ENCODE results near the gene ASCC1.

Gene ASCC1, protein sequence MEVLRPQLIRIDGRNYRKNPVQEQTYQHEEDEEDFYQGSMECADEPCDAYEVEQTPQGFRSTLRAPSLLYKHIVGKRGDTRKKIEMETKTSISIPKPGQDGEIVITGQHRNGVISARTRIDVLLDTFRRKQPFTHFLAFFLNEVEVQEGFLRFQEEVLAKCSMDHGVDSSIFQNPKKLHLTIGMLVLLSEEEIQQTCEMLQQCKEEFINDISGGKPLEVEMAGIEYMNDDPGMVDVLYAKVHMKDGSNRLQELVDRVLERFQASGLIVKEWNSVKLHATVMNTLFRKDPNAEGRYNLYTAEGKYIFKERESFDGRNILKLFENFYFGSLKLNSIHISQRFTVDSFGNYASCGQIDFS

DNA sequence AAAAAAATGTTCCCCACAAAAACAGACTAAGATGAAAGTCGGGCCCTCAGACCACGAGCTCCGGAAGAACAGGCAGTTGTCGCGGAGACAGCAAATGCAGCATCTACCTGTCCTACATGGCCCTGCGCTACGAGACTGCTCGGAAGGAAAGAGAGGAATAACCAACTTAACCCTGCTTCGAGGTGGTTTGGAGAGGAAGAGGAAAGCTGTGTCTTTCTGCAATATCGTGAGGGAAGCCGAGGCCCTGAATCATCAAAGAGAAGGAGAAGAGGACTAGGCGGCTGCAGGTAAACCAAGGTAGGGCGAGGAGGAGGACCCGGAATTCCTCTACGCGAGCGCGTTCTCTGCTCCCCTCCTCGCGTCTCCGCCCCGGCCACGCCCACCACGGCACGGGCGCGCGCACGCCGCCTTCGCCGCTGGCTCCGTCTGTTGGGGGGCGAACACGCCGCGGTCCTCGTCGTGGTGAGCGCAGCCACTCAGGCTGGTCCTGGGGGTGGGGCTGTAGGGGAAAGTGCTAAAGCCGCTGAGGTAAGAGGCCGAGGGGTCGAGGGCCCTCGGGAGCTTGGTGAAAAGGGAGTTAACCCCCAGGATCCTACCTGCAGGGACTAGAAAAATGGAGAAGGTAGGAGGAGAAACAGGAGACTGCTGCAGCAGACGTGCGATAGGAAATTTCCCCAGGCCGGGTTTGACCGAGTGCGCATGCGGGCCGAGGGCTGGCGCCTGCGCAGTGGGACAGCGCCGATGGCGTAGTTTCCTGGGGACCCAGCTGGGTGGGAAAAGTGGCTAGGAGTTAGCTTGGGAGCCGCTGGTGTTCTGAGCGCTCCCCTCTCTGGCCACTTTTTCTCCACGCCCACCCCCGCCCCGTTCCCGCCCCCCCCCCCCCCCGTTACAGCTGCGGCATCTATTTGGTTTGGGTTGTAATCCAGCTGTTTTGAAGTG lies at the start of gene ASCC1, which contains the start of gene ANAPC16:
Gene ASCC1, minus strand, starts transcription at position 666 of the 939 bp plus-strand sequence. CDS start 2,978 bp downstream, outside the sequence.
Gene ANAPC16, plus strand, starts transcription at position 402 of the 939 bp plus-strand sequence. CDS start 7,903 bp downstream, outside the sequence.
- DNase-seq (ENCODE audit: low read depth in 2 of 2), result peak; percentile 93 to 94

DNA sequence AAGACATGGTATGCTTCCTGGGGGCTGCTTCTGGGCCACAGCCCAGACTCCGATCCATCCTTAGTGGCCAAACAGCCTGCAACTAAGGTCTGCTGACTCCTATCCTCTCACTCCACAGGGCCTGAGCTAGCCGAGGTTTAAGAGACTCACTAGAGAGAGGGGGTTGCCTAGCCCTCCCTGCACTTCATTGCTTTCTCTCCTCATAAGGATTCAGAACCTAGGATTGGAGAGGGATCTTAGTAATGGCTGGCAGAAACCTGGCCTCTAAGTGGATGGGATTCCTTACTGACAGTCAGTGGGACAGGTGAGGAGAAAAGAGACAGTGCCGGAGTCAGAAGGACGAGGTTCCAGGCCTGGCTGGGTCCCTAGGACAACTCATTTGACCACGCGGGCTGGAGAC lies 49.4 kb upstream of the ASCC1 start:
- no peak for DNase-seq (ENCODE audit: low read depth in 2 of 2)

GRCh38 chr10:72264536-72264935 lies 48.5 kb upstream of the ASCC1 start:
- no peak for DNase-seq (ENCODE audit: low read depth in 2 of 2)

GRCh38 chr10:72263613-72264241 lies 47.7 kb upstream of the ASCC1 start:
- no peak for DNase-seq (ENCODE audit: low read depth in 2 of 2)

- DNase-seq (ENCODE audit: low read depth in 2 of 2), result no peak
Observed at GRCh38 chr10:72261784-72262404, 45.8 kb upstream of the ASCC1 start.

DNA sequence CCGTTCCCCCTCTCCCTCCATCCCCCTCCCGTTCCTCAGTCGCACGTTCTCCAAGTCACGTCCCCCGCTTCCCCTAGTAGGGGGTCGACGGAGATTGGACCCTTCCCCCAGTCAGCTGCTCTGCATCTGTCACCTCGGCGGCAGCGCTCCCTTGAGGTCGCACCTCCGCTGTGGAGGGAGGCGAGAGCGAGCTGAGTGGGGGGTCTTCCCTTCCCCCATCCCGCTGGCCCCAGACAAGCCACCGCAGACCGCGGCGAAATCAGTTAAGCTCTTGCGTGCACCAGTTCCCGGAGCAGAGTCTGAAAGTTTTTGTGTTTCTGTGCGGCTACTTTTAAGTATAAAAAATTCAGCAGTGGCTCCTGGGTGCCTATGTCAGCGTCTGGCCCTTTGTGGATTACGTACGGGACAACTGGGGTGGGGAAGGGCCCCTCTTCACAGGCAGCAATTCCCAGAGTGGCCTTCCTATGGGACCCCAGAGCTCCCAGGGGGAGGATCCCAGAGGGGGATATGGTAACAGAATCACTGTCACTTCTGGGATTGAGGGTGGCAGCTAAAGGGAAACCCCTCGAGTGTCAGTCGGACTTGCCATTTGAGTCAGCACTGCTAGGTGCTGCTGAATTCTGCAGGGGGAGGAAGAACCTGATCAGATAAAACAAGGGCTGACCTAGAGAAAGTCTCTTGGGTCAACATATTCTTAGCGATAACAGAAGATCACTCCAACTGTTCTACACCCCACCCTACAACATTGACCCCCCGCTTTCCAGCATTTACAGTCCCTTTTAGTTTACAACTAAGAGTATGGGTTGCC lies 45.1 kb upstream of the ASCC1 start:
- DNase-seq (ENCODE audit: low read depth in 2 of 2), result peak; percentile 67 to 70

- peak; percentile 89 to 91 for DNase-seq (ENCODE audit: low read depth in 2 of 2)
Observed at GRCh38 chr10:72260239-72260975, 44.3 kb upstream of the ASCC1 start.

- DNase-seq (ENCODE audit: low read depth in 2 of 2), result no peak
Observed at GRCh38 chr10:72259491-72260238, 43.6 kb upstream of the ASCC1 start.

DNA sequence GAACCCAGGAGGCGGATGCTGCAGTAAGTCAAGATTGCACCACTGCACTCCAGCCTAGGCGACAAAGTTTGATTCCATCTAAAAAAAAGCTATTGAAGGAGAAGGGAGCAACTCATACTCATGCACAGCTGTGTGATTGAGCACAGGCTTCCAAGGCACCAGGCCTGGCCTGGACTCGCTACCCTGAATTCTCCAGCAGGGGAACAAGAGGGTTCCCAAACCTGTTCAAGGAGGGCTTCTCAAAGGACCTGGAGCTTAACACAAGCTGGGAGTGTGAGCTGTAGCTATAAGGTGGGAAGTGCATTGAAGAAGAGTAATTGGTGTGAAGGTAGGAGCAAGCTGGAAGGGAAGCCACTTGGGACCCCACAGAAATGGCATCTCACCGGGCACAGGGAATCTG lies 42.5 kb upstream of the ASCC1 start:
- no peak for DNase-seq (ENCODE audit: low read depth in 2 of 2)

DNA sequence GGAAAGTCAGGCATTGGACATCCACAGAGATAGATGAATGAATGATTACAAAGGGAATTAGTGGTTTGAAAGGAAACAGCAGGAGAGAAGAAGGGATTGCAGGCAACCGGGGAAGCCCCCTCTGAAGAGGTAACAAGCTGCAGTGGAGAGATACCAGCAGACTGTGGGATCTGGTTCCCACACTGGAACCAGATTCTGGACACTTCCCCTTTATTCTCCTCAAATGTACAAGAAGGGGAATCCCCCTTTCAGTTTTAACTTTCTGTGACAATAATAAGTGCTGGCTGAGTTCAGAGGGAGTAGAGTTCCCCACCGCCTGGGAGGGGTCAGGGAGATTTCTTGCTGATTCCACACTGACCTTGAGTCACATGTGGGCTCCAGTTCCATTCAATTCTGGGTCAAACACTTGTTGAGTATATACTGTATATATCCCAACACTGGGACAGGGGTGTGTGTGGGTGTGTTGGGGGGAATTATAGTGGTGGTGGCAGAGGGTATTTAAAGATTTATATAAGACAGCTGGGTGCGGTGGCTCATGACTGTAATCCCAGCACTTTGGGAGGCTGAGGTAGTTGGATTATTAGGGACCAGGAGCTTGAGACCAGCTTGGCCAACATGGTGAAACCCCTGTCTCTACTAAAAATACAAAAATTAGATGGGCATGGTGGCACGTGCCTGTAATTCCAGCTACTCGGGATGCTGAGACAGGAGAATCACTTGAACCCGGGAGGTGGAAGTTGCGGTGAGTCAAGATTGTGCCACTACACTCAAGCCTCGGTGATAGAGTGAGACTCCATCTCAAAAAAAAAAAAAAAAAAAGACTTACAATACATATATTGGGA lies 41.2 kb upstream of the ASCC1 start:
- DNase-seq (ENCODE audit: low read depth in 2 of 2), result no peak

GRCh38 chr10:72255977-72256729 lies 40.1 kb upstream of the ASCC1 start:
- no peak for DNase-seq (ENCODE audit: low read depth in 2 of 2)

GRCh38 chr10:72254813-72255568 lies 38.9 kb upstream of the ASCC1 start:
- no peak for DNase-seq (ENCODE audit: low read depth in 2 of 2)

DNA sequence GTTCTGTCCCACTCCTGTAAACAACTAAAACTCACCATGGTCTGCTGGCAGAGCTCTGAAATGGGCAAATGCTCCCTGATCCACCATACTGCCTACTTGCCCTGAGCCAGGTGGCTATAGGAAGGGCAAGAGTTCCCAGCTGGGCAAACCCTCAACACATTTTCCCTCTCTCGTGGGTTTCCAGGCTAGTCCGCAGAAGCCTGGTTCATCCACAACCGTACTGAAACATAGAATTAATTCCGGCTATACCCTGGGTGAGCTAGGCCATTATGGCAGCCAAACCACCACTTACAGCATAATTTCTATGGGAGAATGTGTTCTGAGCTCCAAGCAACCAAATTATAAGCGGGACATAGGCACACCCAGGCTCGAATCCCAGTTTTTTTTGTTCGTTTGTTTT lies 37.5 kb upstream of the ASCC1 start:
- DNase-seq (ENCODE audit: low read depth in 2 of 2), result no peak

- DNase-seq (ENCODE audit: low read depth in 2 of 2), result no peak
Observed at GRCh38 chr10:72252972-72253371, 36.9 kb upstream of the ASCC1 start.

- no peak for DNase-seq (ENCODE audit: low read depth in 2 of 2)
Observed at GRCh38 chr10:72251635-72252034, 35.6 kb upstream of the ASCC1 start.

- DNase-seq (ENCODE audit: low read depth in 2 of 2), result no peak
Observed at GRCh38 chr10:72250666-72251065, 34.6 kb upstream of the ASCC1 start.

Measured in stimulated activated CD8-positive, alpha-beta memory T cell treated with anti-CD3 and anti-CD28 coated beads, Interleukin-15, amount 100 ng/mL, for 48 hours (primary cell).